Right renal pelvis (tissue), 4 donors: Measurements from ENCODE around the gene LYPD6. TPM values are rescaled to one million over a fixed set of nuclear protein-coding genes. Genes with fewer than 3 reads are reported as not detected.
"Not testable (repeated sequence)": the region's sequence is repeated elsewhere in the genome, so short reads cannot be mapped to it uniquely, and the experiment has no call there.

Experiments
- DNase-seq, 4 donors: peaks; one replicate each; pipeline ENCODE4 v3.0.0-alpha.2; 2013; ENCODE audit warnings: low read depth in 4 of 4, low spot score in 3 of 4, missing footprints in 1 of 4
- polyA plus RNA-seq, 4 donors: library from polyadenylated mRNA; unstranded; fragments of 120-200 nt; gene quantifications; one replicate each; pipeline ENCODE4 v1.2.1, GENCODE V29; 2013; ENCODE audit not compliant: insufficient read length in 4 of 4

Gene LYPD6
- polyA plus RNA-seq, 4 donors, result 15.9 to 23.3 (median 20.8) TPM

GRCh38 chr2:149490296-149490695 lies 159.9 kb downstream of the LYPD6 start:
- no peak for DNase-seq

DNA sequence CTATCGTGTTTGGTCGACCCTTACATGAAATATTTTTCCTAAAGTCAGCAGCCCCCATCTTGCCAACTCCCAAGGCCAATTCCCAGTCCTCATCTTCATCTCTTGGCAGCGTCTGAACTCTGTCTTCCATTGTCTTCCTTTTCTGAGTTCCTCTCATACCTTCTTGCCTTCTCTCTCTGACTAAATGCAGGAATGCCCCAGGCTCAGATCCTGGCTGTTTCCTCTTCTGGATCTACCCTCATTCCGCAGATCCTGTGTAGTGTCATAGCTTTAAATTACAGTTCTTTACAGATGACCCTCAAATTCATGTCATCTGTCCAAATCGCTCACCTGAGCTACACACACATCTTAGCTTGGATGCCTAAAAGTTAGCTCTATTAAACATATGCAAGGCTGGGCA lies 162.5 kb downstream of the LYPD6 start:
- DNase-seq, result no peak

- not testable (repeated sequence) for DNase-seq
Measured at GRCh38 chr2:149499204-149499603, 168.8 kb downstream of the LYPD6 start.

DNA sequence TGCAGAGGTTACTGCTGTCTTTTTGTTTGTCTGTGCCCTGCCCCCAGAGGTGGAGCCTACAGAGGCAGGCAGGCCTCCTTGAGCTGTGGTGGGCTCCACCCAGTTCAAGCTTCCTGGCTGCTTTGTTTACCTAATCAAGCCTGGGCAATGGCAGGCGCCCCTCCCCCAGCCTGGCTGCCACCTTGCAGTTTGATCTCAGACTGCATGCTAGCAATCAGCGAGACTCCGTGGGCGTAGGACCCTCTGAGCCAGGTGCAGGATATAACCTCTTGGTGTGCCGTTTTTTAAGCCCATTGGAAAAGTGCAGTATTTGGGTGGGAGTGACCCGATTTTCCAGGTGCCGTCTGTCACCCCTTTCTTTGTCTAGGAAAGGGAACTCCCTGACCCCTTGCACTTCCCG lies 176.4 kb downstream of the LYPD6 start:
- not testable (repeated sequence) for DNase-seq

GRCh38 chr2:149507974-149508373 lies 177.6 kb downstream of the LYPD6 start:
- no peak for DNase-seq

DNA sequence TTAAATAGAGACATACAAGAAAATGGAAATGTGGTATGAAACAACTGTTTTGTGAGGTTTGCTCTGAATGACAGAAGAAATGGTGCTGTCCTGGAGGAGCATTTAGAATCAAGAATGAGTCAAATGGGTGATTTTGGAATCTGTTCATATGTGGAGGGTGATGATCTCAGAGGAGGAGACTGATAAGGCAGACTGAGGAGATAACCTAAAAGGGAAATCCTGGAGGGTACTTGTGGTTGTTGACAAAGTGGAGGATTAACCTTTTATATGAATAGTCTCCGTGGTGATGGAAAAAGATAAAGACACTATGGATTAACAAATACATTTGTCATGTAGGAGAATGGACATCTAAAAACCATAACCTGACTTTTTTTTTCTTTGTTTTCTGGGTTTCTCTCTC lies 183.1 kb downstream of the LYPD6 start:
- no peak for DNase-seq
